ENCODE data around the gene LYPD8. TPM values are rescaled to one million over a fixed set of nuclear protein-coding genes. Genes with fewer than 3 reads are reported as not detected.
"Not testable (repeated sequence)": the region's sequence is repeated elsewhere in the genome, so short reads cannot be mapped to it uniquely, and the experiment has no call there.

The LYPD8 gene
- total RNA-seq, 4 donors from 2014 or later: 1.7 TPM; not detected in 3

DNA sequence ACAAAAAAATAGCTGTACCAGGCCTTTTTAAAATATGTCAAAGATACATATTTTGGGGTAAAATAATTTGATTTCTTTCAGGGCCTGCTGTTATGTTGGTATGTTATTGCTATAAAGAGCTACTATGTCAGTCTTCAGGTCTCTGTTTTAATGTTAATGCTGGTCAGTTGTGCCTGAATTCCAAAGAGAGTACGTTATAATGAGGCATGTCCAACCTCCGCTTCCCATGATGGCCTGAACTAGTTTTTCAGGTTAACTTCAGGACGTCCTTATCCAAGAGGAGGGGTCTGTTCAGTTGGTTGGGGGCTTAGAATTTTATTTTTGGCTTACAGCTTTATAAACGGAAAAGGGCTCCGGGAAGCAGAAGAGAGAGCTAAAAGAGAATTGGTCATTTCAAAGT, 34.9 kb upstream of the LYPD8 start:
- H3K27me3 ChIP-seq: no peaks in the 10 kb centered on the region
- H3K27ac ChIP-seq: no peak overlapping the region
- H3K9me3 ChIP-seq: no peaks in the 10 kb centered on the region
- in situ Hi-C loops (cut with MboI; ENCODE audit: low sequenced_read_pairs in 4 of 4) (no loop called here), intact Hi-C loops (cut with DNase I; ENCODE audit: low total_unique reads) (no loop called here)
- ATAC-seq (no peak), DNase-seq (no peak)
- no peak overlapping the region for H3K4me3 ChIP-seq
- H3K36me3 ChIP-seq: no peaks in the 10 kb centered on the region
- H3K4me1 ChIP-seq: no peaks in the 10 kb centered on the region
- TF ChIP-seq, protein P1, sequence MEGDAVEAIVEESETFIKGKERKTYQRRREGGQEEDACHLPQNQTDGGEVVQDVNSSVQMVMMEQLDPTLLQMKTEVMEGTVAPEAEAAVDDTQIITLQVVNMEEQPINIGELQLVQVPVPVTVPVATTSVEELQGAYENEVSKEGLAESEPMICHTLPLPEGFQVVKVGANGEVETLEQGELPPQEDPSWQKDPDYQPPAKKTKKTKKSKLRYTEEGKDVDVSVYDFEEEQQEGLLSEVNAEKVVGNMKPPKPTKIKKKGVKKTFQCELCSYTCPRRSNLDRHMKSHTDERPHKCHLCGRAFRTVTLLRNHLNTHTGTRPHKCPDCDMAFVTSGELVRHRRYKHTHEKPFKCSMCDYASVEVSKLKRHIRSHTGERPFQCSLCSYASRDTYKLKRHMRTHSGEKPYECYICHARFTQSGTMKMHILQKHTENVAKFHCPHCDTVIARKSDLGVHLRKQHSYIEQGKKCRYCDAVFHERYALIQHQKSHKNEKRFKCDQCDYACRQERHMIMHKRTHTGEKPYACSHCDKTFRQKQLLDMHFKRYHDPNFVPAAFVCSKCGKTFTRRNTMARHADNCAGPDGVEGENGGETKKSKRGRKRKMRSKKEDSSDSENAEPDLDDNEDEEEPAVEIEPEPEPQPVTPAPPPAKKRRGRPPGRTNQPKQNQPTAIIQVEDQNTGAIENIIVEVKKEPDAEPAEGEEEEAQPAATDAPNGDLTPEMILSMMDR (IDR thresholded peaks at IDR 0.05 in 4 of 5, conservative IDR thresholded peaks at IDR 0.05 in 1 of 5): no peak
- no peak for TF ChIP-seq POLR2A (IDR thresholded peaks at IDR 0.05)

DNA sequence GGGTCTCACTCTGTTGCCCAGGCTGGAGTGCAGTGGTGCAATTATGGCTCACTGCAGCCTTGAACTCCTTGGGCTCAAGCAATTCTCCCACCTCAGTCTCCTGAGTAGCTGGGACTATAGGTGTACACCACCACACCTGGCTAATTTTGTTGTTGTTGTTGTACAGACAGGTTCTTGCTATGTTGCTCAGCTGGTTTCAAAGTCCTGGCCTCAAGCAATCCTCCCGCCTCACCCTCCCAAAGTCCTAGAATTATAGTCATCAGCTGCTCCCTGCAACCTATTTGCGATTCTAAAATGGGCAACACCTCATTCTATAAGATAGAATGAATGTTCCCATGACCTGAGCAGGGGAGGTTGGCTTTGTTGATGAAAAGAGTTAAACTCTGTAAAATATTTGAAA, 33.8 kb upstream of the LYPD8 start:
- H3K36me3 ChIP-seq; in situ Hi-C loops (cut with MboI; ENCODE audit: low sequenced_read_pairs in 4 of 4); DNase-seq; H3K4me1 ChIP-seq; H3K27ac ChIP-seq; H3K4me3 ChIP-seq; H3K9me3 ChIP-seq; ATAC-seq; H3K27me3 ChIP-seq; intact Hi-C loops (cut with DNase I; ENCODE audit: low total_unique reads): not testable (repeated sequence)

DNA sequence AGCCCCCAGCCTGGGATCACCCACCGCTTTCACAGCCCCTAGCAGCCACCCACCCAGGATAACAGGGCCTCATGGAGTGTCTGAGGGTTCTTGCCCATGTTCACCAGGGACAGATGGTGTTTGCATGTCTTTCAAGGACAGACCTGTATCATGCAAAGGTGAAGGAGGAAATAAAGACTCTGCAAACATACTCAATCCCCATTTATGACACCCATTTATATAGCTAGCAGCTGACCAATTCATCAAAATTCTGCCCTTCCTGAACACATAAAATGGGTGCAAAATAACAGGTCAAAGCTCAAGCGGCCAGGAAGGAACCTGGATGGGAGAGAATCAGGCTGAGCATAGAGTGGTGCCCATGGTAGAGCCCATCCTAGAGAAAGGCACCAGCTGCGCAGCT, 32.8 kb upstream of the LYPD8 start:
- no peak for TF ChIP-seq POLR2A (IDR thresholded peaks at IDR 0.05)
- TF ChIP-seq, protein P1 (IDR thresholded peaks at IDR 0.05 in 4 of 5, conservative IDR thresholded peaks at IDR 0.05 in 1 of 5): no peak
- ATAC-seq (no peak), DNase-seq (no peak)
- Histone ChIP-seq H3K4me1 (no peaks in the 10 kb centered on the region), H3K36me3 (no peaks in the 10 kb centered on the region), H3K27me3 (no peaks in the 10 kb centered on the region), H3K9me3 (no peaks in the 10 kb centered on the region), H3K4me3 (no peak overlapping the region), H3K27ac (no peak overlapping the region)
- intact Hi-C loops (cut with DNase I; ENCODE audit: low total_unique reads): no loop called here
- in situ Hi-C loops (cut with MboI; ENCODE audit: low sequenced_read_pairs in 4 of 4): no loop called here

DNA sequence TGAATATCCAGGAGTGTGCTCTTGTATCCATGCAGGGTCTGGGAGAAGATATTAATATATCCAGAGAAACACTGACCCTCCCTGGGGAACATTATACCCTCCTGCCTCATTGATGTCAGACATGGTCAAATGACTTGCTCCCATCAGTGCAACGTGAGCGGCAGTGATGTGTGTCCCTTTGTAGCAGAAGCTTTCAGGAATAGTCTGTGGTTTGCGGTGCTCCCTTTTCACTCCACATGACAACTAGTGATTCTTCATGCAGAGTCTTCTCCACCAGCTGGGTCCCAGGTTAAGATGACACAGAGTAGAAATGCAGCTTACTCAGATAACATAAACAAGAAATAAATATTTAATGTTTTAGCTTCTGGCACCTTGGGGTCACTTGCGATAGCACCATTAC, 31.9 kb upstream of the LYPD8 start:
- H3K27me3 ChIP-seq: no peaks in the 10 kb centered on the region
- no peak overlapping the region for H3K4me3 ChIP-seq
- no peak for DNase-seq
- no peak for ATAC-seq
- no peak overlapping the region for H3K27ac ChIP-seq
- TF ChIP-seq POLR2A (IDR thresholded peaks at IDR 0.05): no peak
- TF ChIP-seq, protein P1 (IDR thresholded peaks at IDR 0.05 in 4 of 5, conservative IDR thresholded peaks at IDR 0.05 in 1 of 5): no peak
- H3K9me3 ChIP-seq: no peaks in the 10 kb centered on the region
- no peaks in the 10 kb centered on the region for H3K4me1 ChIP-seq
- in situ Hi-C loops (cut with MboI; ENCODE audit: low sequenced_read_pairs in 4 of 4) (no loop called here), intact Hi-C loops (cut with DNase I; ENCODE audit: low total_unique reads) (no loop called here)
- H3K36me3 ChIP-seq: no peaks in the 10 kb centered on the region

DNA sequence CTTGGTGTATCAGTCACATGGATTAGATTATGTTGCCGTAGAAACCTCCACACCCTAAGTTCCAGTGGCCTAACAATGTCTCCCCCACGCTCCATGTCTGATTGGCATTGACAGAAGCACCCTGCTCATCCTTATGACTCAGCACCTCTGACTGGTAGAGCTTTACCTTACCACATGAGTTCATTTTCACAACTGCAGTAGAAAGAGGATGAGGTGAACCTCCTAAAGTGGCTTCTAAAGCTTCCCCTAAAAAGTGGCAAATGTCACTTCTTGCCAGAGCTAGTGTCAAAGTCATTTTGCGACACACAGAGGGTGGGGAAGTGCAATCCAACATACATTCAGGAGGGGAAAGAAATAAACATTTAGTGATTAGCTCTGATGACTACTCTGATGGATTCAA, 30.6 kb upstream of the LYPD8 start:
- Histone ChIP-seq H3K27ac (no peak overlapping the region), H3K4me3 (no peak overlapping the region), H3K4me1 (no peaks in the 10 kb centered on the region), H3K27me3 (no peaks in the 10 kb centered on the region), H3K9me3 (no peaks in the 10 kb centered on the region), H3K36me3 (no peaks in the 10 kb centered on the region)
- ATAC-seq (no peak), DNase-seq (no peak)
- in situ Hi-C loops (cut with MboI; ENCODE audit: low sequenced_read_pairs in 4 of 4): no loop called here
- intact Hi-C loops (cut with DNase I; ENCODE audit: low total_unique reads): no loop called here
- no peak for TF ChIP-seq POLR2A (IDR thresholded peaks at IDR 0.05)
- TF ChIP-seq, protein P1 (IDR thresholded peaks at IDR 0.05 in 4 of 5, conservative IDR thresholded peaks at IDR 0.05 in 1 of 5): no peak
